GM19239 (cell line): Measurements from ENCODE around the gene DHDH.
"Not testable (repeated sequence)": the region's sequence is repeated elsewhere in the genome, so short reads cannot be mapped to it uniquely, and the experiment has no call there.

Source experiments
- DNase-seq: peaks from one replicate; pipeline ENCODE4 v3.0.0; 2011; ENCODE audit warnings: low spot score; ENCODE audit not compliant: insufficient read length
- FAIRE-seq: peaks from 2 replicates; lab custom pipeline; 2011; peaks lifted over from hg19 to GRCh38; lab: Jason Lieb, UNC

The DHDH gene

GRCh38 chr19:48914181-48914580 is 19.3 kb upstream of the DHDH start:
- no peak for FAIRE-seq
- DNase-seq, result no peak

GRCh38 chr19:48915757-48916156 is 17.7 kb upstream of the DHDH start:
- DNase-seq (no peak), FAIRE-seq (no peak)

GRCh38 chr19:48918071-48918470 is 15.4 kb upstream of the DHDH start:
- FAIRE-seq, result no peak
- peak; percentile 31 for DNase-seq

GRCh38 chr19:48918801-48919247 is 14.7 kb upstream of the DHDH start:
- FAIRE-seq (peak; percentile 45), DNase-seq (no peak)

GRCh38 chr19:48919271-48919670 is 14.2 kb upstream of the DHDH start:
- FAIRE-seq, DNase-seq: not testable (repeated sequence)

- DNase-seq, result no peak
- no peak for FAIRE-seq
These were observed 12.6 kb upstream of the DHDH start for GRCh38 chr19:48920949-48921348.

- DNase-seq (no peak), FAIRE-seq (no peak)
These were observed 11.6 kb upstream of the DHDH start for GRCh38 chr19:48921721-48922500.

- DNase-seq (no peak), FAIRE-seq (no peak)
These were observed 10.7 kb upstream of the DHDH start for GRCh38 chr19:48922548-48923490.

GRCh38 chr19:48925240-48925843 is 8.2 kb upstream of the DHDH start:
- DNase-seq (no peak), FAIRE-seq (no peak)

- DNase-seq, FAIRE-seq: not testable (repeated sequence)
These were observed 7.6 kb upstream of the DHDH start for GRCh38 chr19:48925890-48926289.

GRCh38 chr19:48926909-48927308 is 6.6 kb upstream of the DHDH start:
- DNase-seq (no peak), FAIRE-seq (no peak)

GRCh38 chr19:48927692-48928091 is 5.8 kb upstream of the DHDH start:
- FAIRE-seq, DNase-seq: not testable (repeated sequence)

- DNase-seq (no peak), FAIRE-seq (no peak)
These were observed 5.1 kb upstream of the DHDH start for GRCh38 chr19:48928164-48929025.

- FAIRE-seq, result no peak
- no peak for DNase-seq
These were observed 1.3 kb downstream of the DHDH start for GRCh38 chr19:48934837-48935236.

GRCh38 chr19:48935864-48936263 is 2.4 kb downstream of the DHDH start:
- no peak for FAIRE-seq
- DNase-seq, result no peak

- FAIRE-seq, result no peak
- no peak for DNase-seq
These were observed 4.8 kb downstream of the DHDH start for GRCh38 chr19:48938256-48938655.

GRCh38 chr19:48940902-48941301 is 7.4 kb downstream of the DHDH start:
- DNase-seq (no peak), FAIRE-seq (no peak)

GRCh38 chr19:48943081-48943480 is 9.6 kb downstream of the DHDH start:
- FAIRE-seq, result no peak
- DNase-seq, result no peak

GRCh38 chr19:48945415-48945814 is 11.9 kb downstream of the DHDH start:
- DNase-seq, result no peak
- no peak for FAIRE-seq

- FAIRE-seq, result no peak
- no peak for DNase-seq
These were observed 12.3 kb downstream of the DHDH start for GRCh38 chr19:48945817-48946216.
